Activated CD8-positive, alpha-beta memory T cell treated with anti-CD3 and anti-CD28 coated beads, Interleukin-2, amount 50 U/mL, for 24 hours (primary cell): ENCODE measurements around the gene SPDYE11.
A peak's percentile ranks its signal among the peaks of the same experiment; 100 is the strongest.
"Not testable (repeated sequence)": the region's sequence is repeated elsewhere in the genome, so short reads cannot be mapped to it uniquely, and the experiment has no call there.

ENCODE experiments used
- DNase-seq: peaks from one replicate; pipeline ENCODE4 v3.0.0-alpha.2; 2020; ENCODE audit errors: extremely low read depth

SPDYE11 gene

GRCh38 chr7:73057811-73058210 is at the start of gene SPDYE11:
TSS of gene SPDYE11 (minus strand) at chr7:73057911. CDS start at chr7:73056111, 1,800 bp downstream.
- not testable (repeated sequence) for DNase-seq

GRCh38 chr7:73085938-73086337 is 28.2 kb upstream of the SPDYE11 start, which contains the start of gene SPDYE9:
TSS of gene SPDYE9 (minus strand) at chr7:73086038. CDS start at chr7:73084238, 1,800 bp downstream.
- not testable (repeated sequence) for DNase-seq

- DNase-seq, result not testable (repeated sequence)
Measured at GRCh38 chr7:73029666-73030065, 28.0 kb downstream of the SPDYE11 start, which contains the start of gene SPDYE8. TSS of gene SPDYE8 (minus strand) at chr7:73029766. CDS start at chr7:73027966, 1,800 bp downstream.

- DNase-seq, result not testable (repeated sequence)
Measured at GRCh38 chr7:73006491-73006890, 51.2 kb downstream of the SPDYE11 start.

GRCh38 chr7:73005693-73006447 is 51.8 kb downstream of the SPDYE11 start:
- peak; percentile 77 for DNase-seq

- peak; percentile 29 for DNase-seq
Measured at GRCh38 chr7:73005356-73005692, 52.4 kb downstream of the SPDYE11 start.

- not testable (repeated sequence) for DNase-seq
Measured at GRCh38 chr7:72997887-72998468, 59.7 kb downstream of the SPDYE11 start.
